WTC11 (cell line): ENCODE measurements around the gene TMEM86A. TPM values are rescaled to one million over a fixed set of nuclear protein-coding genes. Genes with fewer than 3 reads are reported as not detected.
"Not testable (repeated sequence)": the region's sequence is repeated elsewhere in the genome, so short reads cannot be mapped to it uniquely, and the experiment has no call there.

Experiments
- ATAC-seq: fragments of 200-7000 bp; cut with Tn5 transposase; 2 replicates; pipeline ENCODE4 v1.10.0; 2021; ENCODE audit warnings: mild to moderate bottlenecking, moderate library complexity
- CTCF ChIA-PET: fragments of 300-600 bp; sonication (Branson Sonifier 250); formaldehyde crosslinking; loops from one replicate; lab custom pipeline; 2021; ENCODE audit warnings: antibody characterized with exemption; lab: Charles Lee
- POLR2A ChIA-PET: fragments of 350-600 bp; sonication (Branson Sonifier 250); formaldehyde crosslinking; loops from one replicate; lab custom pipeline; 2021; ENCODE audit warnings: antibody characterized with exemption; lab: Charles Lee
- DNase-seq: peaks from one replicate; pipeline ENCODE4 v3.0.0; 2021; ENCODE audit warnings: low spot score
- H3K27ac Mint-ChIP-seq: 2 replicates; pipeline ENCODE4 v1.8.0; 2021; ENCODE audit warnings: mixed read lengths
- H3K27me3 Mint-ChIP-seq: 2 replicates; pipeline ENCODE4 v1.8.0; 2021; ENCODE audit warnings: low read depth, mild to moderate bottlenecking, moderate library complexity, mixed read lengths
- H3K36me3 Mint-ChIP-seq: 2 replicates; pipeline ENCODE4 v1.8.0; 2021; ENCODE audit warnings: mixed read lengths
- H3K4me1 Mint-ChIP-seq: 2 replicates; pipeline ENCODE4 v1.8.0; 2022; ENCODE audit warnings: mixed read lengths
- H3K4me3 Mint-ChIP-seq: 2 replicates; pipeline ENCODE4 v1.8.0; 2021; ENCODE audit warnings: mild to moderate bottlenecking, moderate library complexity, mixed read lengths
- H3K9me3 Mint-ChIP-seq: 2 replicates; pipeline ENCODE4 v1.8.0; 2021; ENCODE audit warnings: mixed read lengths
- ATF2 ChIP-seq: sonication (generic); formaldehyde crosslinking; IDR thresholded peaks from 2 replicates; pipeline ENCODE4 v1.8.1; 2022; ENCODE audit warnings: low read depth, missing genetic modification reagents, borderline replicate concordance
- E2F4 ChIP-seq: sonication (generic); formaldehyde crosslinking; IDR thresholded peaks from 2 replicates; pipeline ENCODE4 v1.8.1; 2022; ENCODE audit warnings: low read depth, mild to moderate bottlenecking, moderate library complexity, missing genetic modification reagents, borderline replicate concordance
- FOXJ3 ChIP-seq: sonication (generic); formaldehyde crosslinking; IDR thresholded peaks from 2 replicates; pipeline ENCODE4 v1.9.0; 2021; ENCODE audit warnings: missing genetic modification reagents, mild to moderate bottlenecking, borderline replicate concordance
- FOXP4 ChIP-seq: sonication (generic); formaldehyde crosslinking; IDR thresholded peaks from 2 replicates; pipeline ENCODE4 v1.8.0; 2022; ENCODE audit warnings: mild to moderate bottlenecking, missing genetic modification reagents
- HMGXB4 ChIP-seq: sonication (generic); formaldehyde crosslinking; IDR thresholded peaks from 2 replicates; pipeline ENCODE4 v1.8.1; 2023; ENCODE audit warnings: mild to moderate bottlenecking, moderate library complexity, missing genetic modification reagents
- JUN ChIP-seq: sonication (generic); formaldehyde crosslinking; IDR thresholded peaks from 2 replicates; pipeline ENCODE4 v1.8.0; 2023; ENCODE audit warnings: mild to moderate bottlenecking, missing genetic modification reagents
- MYBL2 ChIP-seq: sonication (generic); formaldehyde crosslinking; IDR thresholded peaks from 2 replicates; pipeline ENCODE4 v1.8.1; 2023; ENCODE audit warnings: mild to moderate bottlenecking, moderate library complexity, missing genetic modification reagents
- NFE2L1 ChIP-seq: sonication (generic); formaldehyde crosslinking; IDR thresholded peaks from 2 replicates; pipeline ENCODE4 v1.8.1; 2023; ENCODE audit warnings: missing genetic modification reagents
- NFYB ChIP-seq: sonication (generic); formaldehyde crosslinking; conservative IDR thresholded peaks from 2 replicates; pipeline ENCODE4 v1.8.0; 2022; ENCODE audit warnings: low read depth, missing genetic modification reagents
- NR1H2 ChIP-seq: sonication (generic); formaldehyde crosslinking; IDR thresholded peaks from 2 replicates; pipeline ENCODE4 v1.9.0; 2021; ENCODE audit warnings: mild to moderate bottlenecking, moderate library complexity, missing genetic modification reagents
- RORB ChIP-seq: fragments of 250-450 bp; sonication (Bioruptor Pico); IDR thresholded peaks from 2 replicates; pipeline ENCODE4 v1.9.0; 2021; ENCODE audit warnings: mild to moderate bottlenecking
- SOX15 ChIP-seq: fragments of 250-450 bp; sonication (Bioruptor Pico); IDR thresholded peaks from 2 replicates; pipeline ENCODE4 v1.9.0; 2021; ENCODE audit warnings: mild to moderate bottlenecking
- TEAD4 ChIP-seq: sonication (generic); formaldehyde crosslinking; IDR thresholded peaks from 2 replicates; pipeline ENCODE4 v1.8.0; 2022; ENCODE audit warnings: mild to moderate bottlenecking, missing genetic modification reagents
- TP53 ChIP-seq: sonication (generic); formaldehyde crosslinking; IDR thresholded peaks from 2 replicates; pipeline ENCODE4 v1.8.1; 2023; ENCODE audit warnings: mild to moderate bottlenecking, missing genetic modification reagents
- ZNF121 ChIP-seq: sonication (generic); formaldehyde crosslinking; IDR thresholded peaks from 2 replicates; pipeline ENCODE4 v1.8.0; 2023; ENCODE audit warnings: missing genetic modification reagents
- ZNF423 ChIP-seq: fragments of 250-450 bp; sonication (Bioruptor Pico); IDR thresholded peaks from 2 replicates; pipeline ENCODE4 v2.1.2; 2022; ENCODE audit warnings: mild to moderate bottlenecking, moderate library complexity
- ZNF671 ChIP-seq: fragments of 250-450 bp; sonication (Bioruptor Pico); IDR thresholded peaks from 2 replicates; pipeline ENCODE4 v1.8.0; 2021; ENCODE audit warnings: mild to moderate bottlenecking
- total RNA-seq: library from RNA; stranded (reverse); gene quantifications from 3 replicates; pipeline ENCODE4 v1.2.3, GENCODE V29; 2021
- TF ChIP-seq, protein P1 (sequence below): fragments of 250-450 bp; sonication (Bioruptor Pico); IDR thresholded peaks from 2 replicates; pipeline ENCODE4 v1.9.0; 2021; ENCODE audit warnings: mild to moderate bottlenecking
- TF ChIP-seq, protein P2 (sequence below): sonication (generic); formaldehyde crosslinking; conservative IDR thresholded peaks from 2 replicates; pipeline ENCODE4 v1.8.1; 2022; ENCODE audit warnings: mild to moderate bottlenecking, missing genetic modification reagents
- TF ChIP-seq, protein P3 (sequence below): fragments of 250-450 bp; sonication (Bioruptor Pico); IDR thresholded peaks from 2 replicates; pipeline ENCODE4 v1.9.0; 2021; ENCODE audit warnings: moderate library complexity, mild to moderate bottlenecking, inconsistent platforms, borderline replicate concordance

TMEM86A gene
- total RNA-seq, 1 experiment from 2014 or later, result 1.7 TPM

GRCh38 chr11:18657673-18658072 lies 40.9 kb upstream of the TMEM86A start (continued):
- TF ChIP-seq FOXP4 (CRISPR knock-in tag) (no peak), E2F4 (no peak), ZNF423 (CRISPR knock-in tag) (no peak), NR1H2 (CRISPR knock-in tag) (no peak), TP53 (CRISPR knock-in tag) (no peak), ATF2 (CRISPR knock-in tag) (no peak), MYBL2 (CRISPR knock-in tag) (no peak), FOXJ3 (CRISPR knock-in tag) (no peak)
- TF ChIP-seq, protein P1, sequence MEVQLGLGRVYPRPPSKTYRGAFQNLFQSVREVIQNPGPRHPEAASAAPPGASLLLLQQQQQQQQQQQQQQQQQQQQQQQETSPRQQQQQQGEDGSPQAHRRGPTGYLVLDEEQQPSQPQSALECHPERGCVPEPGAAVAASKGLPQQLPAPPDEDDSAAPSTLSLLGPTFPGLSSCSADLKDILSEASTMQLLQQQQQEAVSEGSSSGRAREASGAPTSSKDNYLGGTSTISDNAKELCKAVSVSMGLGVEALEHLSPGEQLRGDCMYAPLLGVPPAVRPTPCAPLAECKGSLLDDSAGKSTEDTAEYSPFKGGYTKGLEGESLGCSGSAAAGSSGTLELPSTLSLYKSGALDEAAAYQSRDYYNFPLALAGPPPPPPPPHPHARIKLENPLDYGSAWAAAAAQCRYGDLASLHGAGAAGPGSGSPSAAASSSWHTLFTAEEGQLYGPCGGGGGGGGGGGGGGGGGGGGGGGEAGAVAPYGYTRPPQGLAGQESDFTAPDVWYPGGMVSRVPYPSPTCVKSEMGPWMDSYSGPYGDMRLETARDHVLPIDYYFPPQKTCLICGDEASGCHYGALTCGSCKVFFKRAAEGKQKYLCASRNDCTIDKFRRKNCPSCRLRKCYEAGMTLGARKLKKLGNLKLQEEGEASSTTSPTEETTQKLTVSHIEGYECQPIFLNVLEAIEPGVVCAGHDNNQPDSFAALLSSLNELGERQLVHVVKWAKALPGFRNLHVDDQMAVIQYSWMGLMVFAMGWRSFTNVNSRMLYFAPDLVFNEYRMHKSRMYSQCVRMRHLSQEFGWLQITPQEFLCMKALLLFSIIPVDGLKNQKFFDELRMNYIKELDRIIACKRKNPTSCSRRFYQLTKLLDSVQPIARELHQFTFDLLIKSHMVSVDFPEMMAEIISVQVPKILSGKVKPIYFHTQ, result no peak
- TF ChIP-seq, protein P2, sequence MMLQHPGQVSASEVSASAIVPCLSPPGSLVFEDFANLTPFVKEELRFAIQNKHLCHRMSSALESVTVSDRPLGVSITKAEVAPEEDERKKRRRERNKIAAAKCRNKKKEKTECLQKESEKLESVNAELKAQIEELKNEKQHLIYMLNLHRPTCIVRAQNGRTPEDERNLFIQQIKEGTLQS (CRISPR knock-in tag), result no peak

DNA sequence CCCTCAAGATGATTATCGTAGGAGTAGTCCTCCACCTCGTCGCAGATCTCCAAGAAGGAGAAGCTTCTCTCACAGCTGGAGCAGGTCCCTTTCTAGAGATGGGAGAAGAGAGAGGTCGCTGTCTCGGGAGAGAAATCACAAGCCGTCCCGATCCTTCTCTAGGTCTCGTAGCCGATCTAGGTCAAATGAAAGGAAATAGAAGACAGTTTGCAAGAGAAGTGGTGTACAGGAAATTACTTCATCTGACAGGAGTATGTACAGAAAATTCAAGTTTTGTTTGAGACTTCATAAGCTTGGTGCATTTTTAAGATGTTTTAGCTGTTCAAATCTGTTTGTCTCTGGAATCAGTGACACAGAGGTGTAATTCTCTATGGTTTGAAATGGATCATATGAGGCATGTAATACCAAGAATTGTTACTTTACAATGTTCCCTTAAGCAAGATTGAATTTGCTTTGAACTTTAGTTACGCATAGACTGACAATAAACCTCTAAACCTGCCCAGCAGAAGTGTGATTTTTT lies 33.2 kb upstream of the TMEM86A start:
- H3K4me3 Mint-ChIP-seq, DNase-seq, H3K9me3 Mint-ChIP-seq, POLR2A ChIA-PET, H3K36me3 Mint-ChIP-seq, ATAC-seq, H3K27ac Mint-ChIP-seq: not testable (repeated sequence)
- peaks cover 17% of the 10 kb centered on the region for H3K4me1 Mint-ChIP-seq
- peaks cover 30% of the 10 kb centered on the region for H3K27me3 Mint-ChIP-seq
- CTCF ChIA-PET, result interaction anchor here (0.6 kb wide), 1 partner anchor 57 kb away, joined by 3 read pairs; no protein-coding TSS in a partner anchor

GRCh38 chr11:18668131-18668530 lies 30.4 kb upstream of the TMEM86A start:
- peaks cover 17% of the 10 kb centered on the region for H3K4me1 Mint-ChIP-seq
- TF ChIP-seq NFE2L1 (CRISPR knock-in tag) (no peak), TEAD4 (CRISPR knock-in tag) (no peak), JUN (CRISPR knock-in tag) (no peak), ZNF121 (no peak), ZNF671 (CRISPR knock-in tag) (no peak), HMGXB4 (CRISPR knock-in tag) (no peak), SOX15 (CRISPR knock-in tag) (no peak), MYBL2 (CRISPR knock-in tag) (no peak), RORB (no peak), NR1H2 (CRISPR knock-in tag) (no peak), NFYB (CRISPR knock-in tag) (no peak)
- TF ChIP-seq, protein P3, sequence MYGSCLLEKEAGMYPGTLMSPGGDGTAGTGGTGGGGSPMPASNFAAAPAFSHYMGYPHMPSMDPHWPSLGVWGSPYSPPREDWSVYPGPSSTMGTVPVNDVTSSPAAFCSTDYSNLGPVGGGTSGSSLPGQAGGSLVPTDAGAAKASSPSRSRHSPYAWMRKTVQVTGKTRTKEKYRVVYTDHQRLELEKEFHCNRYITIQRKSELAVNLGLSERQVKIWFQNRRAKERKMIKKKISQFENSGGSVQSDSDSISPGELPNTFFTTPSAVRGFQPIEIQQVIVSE (CRISPR knock-in tag), result no peak
- TF ChIP-seq, all 79 proteins: peak for 0
- Mint-ChIP-seq H3K9me3 (no peaks in the 10 kb centered on the region), H3K36me3 (no peaks in the 10 kb centered on the region), H3K27me3 (peaks cover 5% of the 10 kb centered on the region), H3K27ac (no peak overlapping the region), H3K4me3 (no peak overlapping the region)
- DNase-seq (no peak), ATAC-seq (no peak)
- CTCF ChIA-PET, result interaction anchor here (1.6 to 3.4 kb wide), 2 partner anchors 16 to 38 kb away, joined by 4 to 9 read pairs; no protein-coding TSS in a partner anchor
- POLR2A ChIA-PET, result no interaction called here
